ENCODE data around the gene ULBP3.
"Not testable (repeated sequence)": the region's sequence is repeated elsewhere in the genome, so short reads cannot be mapped to it uniquely, and the experiment has no call there.

ULBP3 gene

DNA sequence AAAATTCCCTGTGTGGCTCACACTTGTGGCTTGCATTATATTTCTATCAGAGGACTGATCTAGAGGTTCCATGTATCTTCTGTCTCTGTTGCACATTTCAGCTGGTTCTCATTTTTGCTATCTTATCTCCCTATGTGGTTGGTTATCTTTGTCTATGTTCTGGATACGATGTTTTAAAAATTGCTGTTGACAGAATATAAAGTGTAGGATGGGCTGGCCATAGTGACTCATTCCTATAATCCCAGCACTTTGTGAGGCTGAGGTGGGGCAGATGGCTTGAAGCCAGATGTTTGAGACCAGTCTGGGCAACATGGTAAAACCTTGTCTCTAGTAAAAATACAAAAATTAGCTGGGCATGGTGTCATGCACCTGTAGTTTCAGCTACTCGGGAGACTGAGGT lies 9.9 kb upstream of the ULBP3 start:
- DNase-seq (ENCODE audit: low read depth, low spot score), result no peak

DNA sequence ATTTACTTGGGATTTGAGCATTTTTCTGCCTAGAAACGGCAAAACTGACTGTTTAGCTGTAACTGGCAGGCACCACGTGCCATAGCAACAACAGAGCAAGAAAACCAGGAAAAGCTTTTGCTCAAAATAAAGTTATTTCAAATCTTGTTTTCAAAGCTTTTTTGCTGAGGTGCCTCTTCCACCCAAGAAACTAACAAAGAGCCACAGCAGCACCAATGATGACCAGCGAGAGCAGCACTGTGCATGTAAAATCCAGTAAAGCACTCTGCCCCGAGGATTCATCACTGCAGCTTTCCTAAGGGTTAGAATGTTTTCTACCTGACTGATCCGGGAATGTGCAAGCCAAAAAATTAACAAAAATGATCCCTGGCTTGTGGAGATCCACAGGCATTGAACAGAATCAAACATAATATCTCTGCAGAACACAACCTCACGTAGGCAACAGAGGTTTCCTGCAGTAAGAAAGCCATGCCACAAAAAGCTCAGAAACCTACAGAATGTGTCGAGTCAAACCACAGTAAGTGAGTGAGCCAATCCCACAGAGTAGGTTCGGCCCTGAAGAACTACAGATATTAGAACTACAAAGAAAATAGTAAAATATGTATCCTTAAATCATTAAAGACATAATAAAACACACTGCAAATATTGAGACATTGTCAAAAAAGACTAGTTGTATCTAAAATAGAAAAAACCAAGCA lies 7.4 kb upstream of the ULBP3 start:
- no CpG with 5 or more reads among the region's 8 CpGs for WGBS (ENCODE audit: insufficient coverage, insufficient read length)
- H3K4me3 ChIP-seq (ENCODE audit: low read length), result no peak overlapping the region
- no peaks in the 10 kb centered on the region for H3K27me3 ChIP-seq (ENCODE audit: control insufficient read depth, insufficient read depth, low read length)
- H3K9me3 ChIP-seq (ENCODE audit: control insufficient read depth, insufficient read depth, low read length), result no peaks in the 10 kb centered on the region
- no peak for DNase-seq (ENCODE audit: low read depth, low spot score)
- no peaks in the 10 kb centered on the region for H3K36me3 ChIP-seq (ENCODE audit: control insufficient read depth, insufficient read depth, low read length)
- peaks cover 1% of the 10 kb centered on the region; the same call in 1 of the 2 replicates for H3K4me1 ChIP-seq (ENCODE audit: control insufficient read depth, insufficient read depth, low read length)
- H3K27ac ChIP-seq (ENCODE audit: low read length), result no peak overlapping the region

More for the DNA sequence above, 9.9 kb upstream of the ULBP3 start:
- Histone ChIP-seq H3K36me3 (ENCODE audit: control insufficient read depth, insufficient read depth, low read length) (no peaks in the 10 kb centered on the region), H3K4me3 (ENCODE audit: low read length) (no peak overlapping the region), H3K27me3 (ENCODE audit: control insufficient read depth, insufficient read depth, low read length) (no peaks in the 10 kb centered on the region), H3K4me1 (ENCODE audit: control insufficient read depth, insufficient read depth, low read length) (0 out of 2 replicates have a peak, but pooled peaks cover 1% of the 10 kb centered on the region), H3K9me3 (ENCODE audit: control insufficient read depth, insufficient read depth, low read length) (no peaks in the 10 kb centered on the region), H3K27ac (ENCODE audit: low read length) (no peak overlapping the region)
- no CpG with 5 or more reads among the region's 2 CpGs for WGBS (ENCODE audit: insufficient coverage, insufficient read length)

DNA sequence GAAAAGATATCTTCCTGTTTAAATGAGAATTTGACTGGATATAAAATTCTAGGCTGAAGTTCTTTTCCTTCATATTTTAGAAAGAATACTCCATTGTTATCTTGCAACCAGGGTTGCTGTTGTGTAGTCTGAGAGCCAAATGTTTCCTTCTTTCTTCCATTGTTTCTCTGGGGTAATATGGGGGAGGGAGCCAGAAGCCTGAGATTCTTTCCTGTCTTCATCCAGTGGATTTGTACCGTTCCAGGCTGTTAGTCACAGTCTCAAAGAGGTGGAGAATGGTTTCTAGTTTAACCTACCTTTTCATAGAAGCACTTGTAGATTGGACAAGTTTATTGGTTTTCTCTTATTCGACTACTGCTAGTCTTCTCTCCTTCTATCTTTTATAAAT lies 6.1 kb upstream of the ULBP3 start:
- no peaks in the 10 kb centered on the region for H3K27me3 ChIP-seq (ENCODE audit: control insufficient read depth, insufficient read depth, low read length)
- H3K4me3 ChIP-seq (ENCODE audit: low read length), result no peak overlapping the region
- no peak for DNase-seq (ENCODE audit: low read depth, low spot score)
- H3K4me1 ChIP-seq (ENCODE audit: control insufficient read depth, insufficient read depth, low read length), result peaks cover 1% of the 10 kb centered on the region; the same call in 1 of the 2 replicates
- WGBS (ENCODE audit: insufficient coverage, insufficient read length), result no CpG with 5 or more reads among the region's 2 CpGs
- H3K27ac ChIP-seq (ENCODE audit: low read length), result no peak overlapping the region
- H3K36me3 ChIP-seq (ENCODE audit: control insufficient read depth, insufficient read depth, low read length), result no peaks in the 10 kb centered on the region
- H3K9me3 ChIP-seq (ENCODE audit: control insufficient read depth, insufficient read depth, low read length), result no peaks in the 10 kb centered on the region

DNA sequence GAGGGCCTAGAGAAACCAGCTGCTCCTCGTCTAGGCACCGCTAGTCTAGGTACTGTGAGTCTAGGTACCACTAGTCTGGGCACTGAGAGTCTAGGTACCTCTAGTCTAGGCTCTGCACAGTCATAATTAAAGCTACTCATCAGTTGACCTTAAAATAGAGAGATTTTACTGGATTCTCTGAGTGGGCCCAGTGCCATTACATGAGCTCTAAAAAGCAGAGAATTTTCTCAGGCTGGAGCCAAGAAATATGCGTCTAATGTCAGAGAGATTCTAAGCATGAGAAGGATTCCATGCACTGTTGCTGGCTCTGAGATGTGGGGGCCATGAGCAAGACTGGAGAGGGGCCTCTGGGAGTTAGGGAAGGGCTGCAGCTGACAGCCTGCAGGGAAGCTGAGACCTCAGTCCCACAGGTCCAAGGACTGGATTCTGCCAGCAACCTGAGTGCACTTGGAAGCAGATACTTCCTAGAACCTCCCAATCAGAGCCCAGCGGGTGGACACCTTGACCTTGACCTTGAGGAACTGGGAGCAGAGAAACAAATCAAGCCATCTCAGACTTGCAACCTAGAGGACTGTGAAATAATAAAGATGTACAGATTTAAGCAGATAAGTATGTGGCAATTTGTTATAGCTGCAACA lies 5.6 kb upstream of the ULBP3 start:
- H3K9me3 ChIP-seq (ENCODE audit: control insufficient read depth, insufficient read depth, low read length); H3K36me3 ChIP-seq (ENCODE audit: control insufficient read depth, insufficient read depth, low read length); H3K27me3 ChIP-seq (ENCODE audit: control insufficient read depth, insufficient read depth, low read length); H3K4me1 ChIP-seq (ENCODE audit: control insufficient read depth, insufficient read depth, low read length); H3K27ac ChIP-seq (ENCODE audit: low read length); H3K4me3 ChIP-seq (ENCODE audit: low read length); DNase-seq (ENCODE audit: low read depth, low spot score): not testable (repeated sequence)
- WGBS (ENCODE audit: insufficient coverage, insufficient read length), result no CpG with 5 or more reads among the region's 4 CpGs

DNA sequence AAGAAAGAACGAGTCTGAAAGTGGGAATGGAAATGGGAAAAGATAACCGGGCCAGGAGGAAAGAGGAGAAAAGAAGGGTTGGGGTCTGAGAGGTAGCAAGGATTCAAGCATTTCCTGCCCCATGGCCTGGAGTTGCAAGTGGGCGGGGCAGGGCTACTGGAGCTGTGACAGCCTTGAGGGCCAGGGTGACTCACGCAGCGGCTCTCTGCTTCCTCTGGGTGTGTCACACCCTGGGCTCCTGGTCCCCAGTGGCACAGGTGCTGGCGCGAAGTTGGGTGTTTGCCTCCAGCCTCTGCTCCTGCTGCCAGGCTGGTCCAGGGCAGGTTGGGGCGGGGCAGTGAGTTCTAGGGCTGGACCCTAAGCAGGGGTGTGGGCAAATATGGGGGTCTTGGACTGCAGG lies 3.3 kb upstream of the ULBP3 start:
- DNase-seq (ENCODE audit: low read depth, low spot score), result no peak

GRCh38 chr6:150070236-150070818 lies 1.4 kb upstream of the ULBP3 start:
- H3K4me3 ChIP-seq (ENCODE audit: low read length), result no peak overlapping the region
- no peaks in the 10 kb centered on the region for H3K36me3 ChIP-seq (ENCODE audit: control insufficient read depth, insufficient read depth, low read length)
- no CpG with 5 or more reads among the region's 3 CpGs for WGBS (ENCODE audit: insufficient coverage, insufficient read length)
- no peaks in the 10 kb centered on the region; the same call in 1 of the 2 replicates for H3K27me3 ChIP-seq (ENCODE audit: control insufficient read depth, insufficient read depth, low read length)
- DNase-seq (ENCODE audit: low read depth, low spot score), result no peak
- no peak overlapping the region for H3K27ac ChIP-seq (ENCODE audit: low read length)
- H3K9me3 ChIP-seq (ENCODE audit: control insufficient read depth, insufficient read depth, low read length), result no peaks in the 10 kb centered on the region
- H3K4me1 ChIP-seq (ENCODE audit: control insufficient read depth, insufficient read depth, low read length), result no peaks in the 10 kb centered on the region; the same call in 1 of the 2 replicates

More for the DNA sequence above, 3.3 kb upstream of the ULBP3 start:
- H3K4me1 ChIP-seq (ENCODE audit: control insufficient read depth, insufficient read depth, low read length), result peaks cover 1% of the 10 kb centered on the region; the same call in 1 of the 2 replicates
- no peaks in the 10 kb centered on the region; the same call in 1 of the 2 replicates for H3K27me3 ChIP-seq (ENCODE audit: control insufficient read depth, insufficient read depth, low read length)
- H3K4me3 ChIP-seq (ENCODE audit: low read length), result no peak overlapping the region
- no peak overlapping the region for H3K27ac ChIP-seq (ENCODE audit: low read length)
- WGBS (ENCODE audit: insufficient coverage, insufficient read length), result no CpG with 5 or more reads among the region's 8 CpGs
- H3K9me3 ChIP-seq (ENCODE audit: control insufficient read depth, insufficient read depth, low read length), result no peaks in the 10 kb centered on the region
- no peaks in the 10 kb centered on the region for H3K36me3 ChIP-seq (ENCODE audit: control insufficient read depth, insufficient read depth, low read length)

- no peak overlapping the region for H3K4me3 ChIP-seq (ENCODE audit: low read length)
Observed at GRCh38 chr6:150069706-150070105, 785 bp upstream of the ULBP3 start.

DNA sequence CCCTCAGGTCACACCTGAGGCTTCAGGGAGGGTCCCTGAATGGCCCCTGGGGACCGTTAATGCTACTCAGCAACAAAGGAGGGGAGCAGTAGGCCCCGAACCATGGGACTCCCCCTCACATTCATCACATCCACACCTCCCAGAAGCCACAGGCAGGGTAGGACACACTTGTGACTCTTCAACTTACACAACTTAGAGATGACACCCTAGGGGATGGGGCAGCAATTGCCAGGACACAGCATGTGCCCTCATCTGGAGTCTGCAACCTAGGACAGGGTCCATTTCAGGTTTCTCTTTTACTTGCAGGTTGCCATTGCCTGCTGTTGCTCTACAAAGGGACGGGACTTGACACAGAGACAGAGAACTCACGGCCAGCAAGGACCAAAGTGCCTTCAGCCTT lies 770 bp downstream of the ULBP3 start:
- H3K36me3 ChIP-seq (ENCODE audit: control insufficient read depth, insufficient read depth, low read length), result no peaks in the 10 kb centered on the region
- no peaks in the 10 kb centered on the region; the same call in 1 of the 2 replicates for H3K4me1 ChIP-seq (ENCODE audit: control insufficient read depth, insufficient read depth, low read length)
- H3K27ac ChIP-seq (ENCODE audit: low read length), result no peak overlapping the region
- H3K4me3 ChIP-seq (ENCODE audit: low read length), result peak overlapping the region; percentile 44; the same call in 1 of the 2 replicates
- no peaks in the 10 kb centered on the region; the same call in 1 of the 2 replicates for H3K27me3 ChIP-seq (ENCODE audit: control insufficient read depth, insufficient read depth, low read length)
- WGBS (ENCODE audit: insufficient coverage, insufficient read length), result no CpG with 5 or more reads among the region's 4 CpGs
- H3K9me3 ChIP-seq (ENCODE audit: control insufficient read depth, insufficient read depth, low read length), result no peaks in the 10 kb centered on the region
- DNase-seq (ENCODE audit: low read depth, low spot score), result no peak

More at GRCh38 chr6:150069706-150070105, 785 bp upstream of the ULBP3 start:
- Histone ChIP-seq H3K9me3 (ENCODE audit: control insufficient read depth, insufficient read depth, low read length) (no peaks in the 10 kb centered on the region), H3K27me3 (ENCODE audit: control insufficient read depth, insufficient read depth, low read length) (no peaks in the 10 kb centered on the region; the same call in 1 of the 2 replicates), H3K4me1 (ENCODE audit: control insufficient read depth, insufficient read depth, low read length) (no peaks in the 10 kb centered on the region; the same call in 1 of the 2 replicates), H3K27ac (ENCODE audit: low read length) (no peak overlapping the region), H3K36me3 (ENCODE audit: control insufficient read depth, insufficient read depth, low read length) (no peaks in the 10 kb centered on the region)
- DNase-seq (ENCODE audit: low read depth, low spot score), result no peak
- WGBS (ENCODE audit: insufficient coverage, insufficient read length), result no CpG with 5 or more reads among the region's 11 CpGs

DNA sequence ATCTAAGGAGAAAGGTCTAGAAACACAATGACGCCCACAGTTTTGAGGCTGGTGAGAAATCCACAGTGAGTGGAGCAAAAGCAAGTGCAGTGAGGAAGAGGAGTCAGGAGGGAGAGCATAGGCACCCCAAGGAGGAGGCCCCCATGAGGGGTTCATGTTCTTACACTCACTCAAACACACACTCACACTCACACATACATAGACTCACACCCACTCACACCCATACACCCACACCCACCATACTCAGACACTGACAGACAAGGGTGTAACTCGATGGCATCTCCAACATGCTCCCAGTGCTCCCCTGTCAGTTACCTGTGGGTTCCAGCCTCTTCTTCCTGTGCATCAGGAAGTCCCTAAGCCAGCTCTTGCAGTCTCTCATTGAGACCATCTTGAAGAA lies 3.8 kb downstream of the ULBP3 start:
- Histone ChIP-seq H3K4me1 (ENCODE audit: control insufficient read depth, insufficient read depth, low read length) (no peaks in the 10 kb centered on the region), H3K9me3 (ENCODE audit: control insufficient read depth, insufficient read depth, low read length) (no peaks in the 10 kb centered on the region), H3K36me3 (ENCODE audit: control insufficient read depth, insufficient read depth, low read length) (no peaks in the 10 kb centered on the region), H3K27ac (ENCODE audit: low read length) (no peak overlapping the region), H3K4me3 (ENCODE audit: low read length) (no peak overlapping the region), H3K27me3 (ENCODE audit: control insufficient read depth, insufficient read depth, low read length) (no peaks in the 10 kb centered on the region; the same call in 1 of the 2 replicates)
- WGBS (ENCODE audit: insufficient coverage, insufficient read length), result no CpG with 5 or more reads among the region's 2 CpGs
- DNase-seq (ENCODE audit: low read depth, low spot score), result no peak

- Histone ChIP-seq H3K27ac (ENCODE audit: low read length) (no peak overlapping the region), H3K4me1 (ENCODE audit: control insufficient read depth, insufficient read depth, low read length) (no peaks in the 10 kb centered on the region), H3K9me3 (ENCODE audit: control insufficient read depth, insufficient read depth, low read length) (no peaks in the 10 kb centered on the region), H3K36me3 (ENCODE audit: control insufficient read depth, insufficient read depth, low read length) (no peaks in the 10 kb centered on the region), H3K4me3 (ENCODE audit: low read length) (no peak overlapping the region), H3K27me3 (ENCODE audit: control insufficient read depth, insufficient read depth, low read length) (no peaks in the 10 kb centered on the region; the same call in 1 of the 2 replicates)
- no CpG with 5 or more reads among the region's 6 CpGs for WGBS (ENCODE audit: insufficient coverage, insufficient read length)
- DNase-seq (ENCODE audit: low read depth, low spot score), result no peak
Observed at GRCh38 chr6:150063640-150064039, 5.3 kb downstream of the ULBP3 start.
